GM20431 (cell line): Measurements from ENCODE around the gene RCN1.
"Not testable (repeated sequence)": the region's sequence is repeated elsewhere in the genome, so short reads cannot be mapped to it uniquely, and the experiment has no call there.

Source experiments
- in situ Hi-C: fragments of 300-500 bp; cut with MseI, MboI; formaldehyde crosslinking; loops from one replicate; pipeline ENCODE4 v1.15.0; 2020; ENCODE audit warnings: low sequenced_read_pairs; ENCODE audit not compliant: unreplicated experiment

The RCN1 gene

GRCh38 chr11:32072872-32073643 lies 17.8 kb upstream of the RCN1 start:
- in situ Hi-C loops, result no loop called here

- in situ Hi-C loops, result no loop called here
Measured at GRCh38 chr11:32073644-32074026, 17.2 kb upstream of the RCN1 start.

GRCh38 chr11:32079553-32079952 lies 11.3 kb upstream of the RCN1 start:
- in situ Hi-C loops, result no loop called here

GRCh38 chr11:32080361-32080980 lies 10.4 kb upstream of the RCN1 start:
- in situ Hi-C loops, result no loop called here

- in situ Hi-C loops, result no loop called here
Measured at GRCh38 chr11:32081129-32081641, 9.7 kb upstream of the RCN1 start.

- in situ Hi-C loops, result no loop called here
Measured at GRCh38 chr11:32081901-32082300, 9.0 kb upstream of the RCN1 start.

GRCh38 chr11:32082346-32082986 lies 8.4 kb upstream of the RCN1 start:
- in situ Hi-C loops, result no loop called here

- in situ Hi-C loops, result no loop called here
Measured at GRCh38 chr11:32087597-32087996, 3.3 kb upstream of the RCN1 start.

GRCh38 chr11:32088117-32088941 lies 2.5 kb upstream of the RCN1 start:
- in situ Hi-C loops, result no loop called here

- in situ Hi-C loops, result no loop called here
Measured at GRCh38 chr11:32092581-32093170, 1.8 kb downstream of the RCN1 start.

GRCh38 chr11:32094923-32095322 lies 4.0 kb downstream of the RCN1 start:
- in situ Hi-C loops, result no loop called here

- in situ Hi-C loops, result no loop called here
Measured at GRCh38 chr11:32098142-32098903, 7.4 kb downstream of the RCN1 start.

- in situ Hi-C loops, result no loop called here
Measured at GRCh38 chr11:32099516-32099915, 8.6 kb downstream of the RCN1 start.

- in situ Hi-C loops, result no loop called here
Measured at GRCh38 chr11:32100495-32100894, 9.6 kb downstream of the RCN1 start.

GRCh38 chr11:32101791-32102190 lies 10.9 kb downstream of the RCN1 start:
- in situ Hi-C loops, result no loop called here

- in situ Hi-C loops, result not testable (repeated sequence)
Measured at GRCh38 chr11:32103121-32103719, 12.3 kb downstream of the RCN1 start.

GRCh38 chr11:32103941-32104340 lies 13.1 kb downstream of the RCN1 start:
- in situ Hi-C loops, result no loop called here

GRCh38 chr11:32105871-32106560 lies 15.1 kb downstream of the RCN1 start:
- in situ Hi-C loops, result no loop called here
